ENCODE results near the gene AUTS2.

The AUTS2 gene

DNA sequence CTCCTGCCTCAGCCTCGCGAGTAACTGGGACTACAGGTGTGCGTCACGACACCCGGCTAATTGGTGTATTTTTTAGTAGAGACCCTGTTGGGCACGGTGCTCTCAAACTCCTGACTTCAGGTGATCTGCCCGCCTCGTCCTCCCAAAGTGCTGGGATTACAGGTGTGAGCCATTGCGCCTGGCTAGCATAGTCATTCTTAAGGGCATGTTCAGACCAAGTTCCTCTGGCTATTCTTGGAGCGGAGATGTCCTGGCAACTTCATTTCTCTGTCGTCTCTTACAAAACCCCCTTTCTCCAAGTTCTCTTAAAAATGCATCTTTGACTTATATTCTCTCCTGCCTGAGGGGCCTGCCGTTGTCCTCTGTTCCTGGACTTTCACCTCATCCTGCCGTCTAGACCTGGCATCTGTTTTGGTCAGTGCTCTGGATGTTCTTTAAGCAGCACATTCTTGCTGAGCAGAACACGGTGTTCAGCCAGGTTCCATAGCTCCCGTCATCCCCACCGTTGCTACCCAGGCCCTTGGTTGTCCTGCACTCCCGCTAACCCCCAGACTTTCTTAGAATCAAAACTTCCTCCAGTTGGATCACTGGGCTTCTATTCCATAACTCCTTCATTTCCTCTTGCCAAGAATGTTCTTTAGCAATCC, 1023.8 kb downstream of the AUTS2 start:
- H3K36me3 ChIP-seq (ENCODE audit: low read depth), result no peaks in the 10 kb centered on the region
- TF ChIP-seq, protein P1, sequence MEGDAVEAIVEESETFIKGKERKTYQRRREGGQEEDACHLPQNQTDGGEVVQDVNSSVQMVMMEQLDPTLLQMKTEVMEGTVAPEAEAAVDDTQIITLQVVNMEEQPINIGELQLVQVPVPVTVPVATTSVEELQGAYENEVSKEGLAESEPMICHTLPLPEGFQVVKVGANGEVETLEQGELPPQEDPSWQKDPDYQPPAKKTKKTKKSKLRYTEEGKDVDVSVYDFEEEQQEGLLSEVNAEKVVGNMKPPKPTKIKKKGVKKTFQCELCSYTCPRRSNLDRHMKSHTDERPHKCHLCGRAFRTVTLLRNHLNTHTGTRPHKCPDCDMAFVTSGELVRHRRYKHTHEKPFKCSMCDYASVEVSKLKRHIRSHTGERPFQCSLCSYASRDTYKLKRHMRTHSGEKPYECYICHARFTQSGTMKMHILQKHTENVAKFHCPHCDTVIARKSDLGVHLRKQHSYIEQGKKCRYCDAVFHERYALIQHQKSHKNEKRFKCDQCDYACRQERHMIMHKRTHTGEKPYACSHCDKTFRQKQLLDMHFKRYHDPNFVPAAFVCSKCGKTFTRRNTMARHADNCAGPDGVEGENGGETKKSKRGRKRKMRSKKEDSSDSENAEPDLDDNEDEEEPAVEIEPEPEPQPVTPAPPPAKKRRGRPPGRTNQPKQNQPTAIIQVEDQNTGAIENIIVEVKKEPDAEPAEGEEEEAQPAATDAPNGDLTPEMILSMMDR (IDR thresholded peaks at IDR 0.05; ENCODE audit: poor library complexity, severe bottlenecking), result no peak
- DNase-seq (ENCODE audit: low spot score) (no peak), ATAC-seq (ENCODE audit: low read depth) (no peak)
- no peaks in the 10 kb centered on the region for H3K4me1 ChIP-seq (ENCODE audit: insufficient read depth, poor library complexity, severe bottlenecking)
- H3K27me3 ChIP-seq (ENCODE audit: insufficient read depth, poor library complexity, severe bottlenecking), result no peaks in the 10 kb centered on the region
- no peaks in the 10 kb centered on the region for H3K9me3 ChIP-seq (ENCODE audit: severe bottlenecking)
- H3K4me3 ChIP-seq (ENCODE audit: severe bottlenecking), result no peak overlapping the region
- H3K27ac ChIP-seq (ENCODE audit: poor library complexity, severe bottlenecking), result no peak overlapping the region

DNA sequence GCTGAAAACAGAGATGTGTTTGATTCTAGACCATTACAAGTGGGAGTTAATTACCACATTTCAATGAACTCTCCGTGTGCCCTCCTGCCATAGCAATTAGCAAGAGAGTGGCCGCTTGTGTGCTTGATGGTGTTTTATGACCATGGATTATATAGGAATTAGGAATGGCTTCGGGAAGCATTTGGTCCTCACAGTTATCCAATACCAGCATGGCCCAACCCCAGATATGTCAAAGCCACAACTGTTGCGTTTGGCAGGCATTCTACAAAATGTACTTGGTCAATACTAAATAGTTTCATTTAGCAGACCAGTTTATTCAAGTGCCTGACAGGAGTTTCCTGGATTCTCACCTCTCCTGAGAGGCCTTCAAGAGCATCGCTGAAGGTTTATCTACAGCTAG, 1024.7 kb downstream of the AUTS2 start:
- H3K27ac ChIP-seq (ENCODE audit: poor library complexity, severe bottlenecking), result no peak overlapping the region
- no peak overlapping the region for H3K4me3 ChIP-seq (ENCODE audit: severe bottlenecking)
- TF ChIP-seq, protein P1 (IDR thresholded peaks at IDR 0.05; ENCODE audit: poor library complexity, severe bottlenecking), result no peak
- H3K36me3 ChIP-seq (ENCODE audit: low read depth), result no peaks in the 10 kb centered on the region
- H3K27me3 ChIP-seq (ENCODE audit: insufficient read depth, poor library complexity, severe bottlenecking), result no peaks in the 10 kb centered on the region
- DNase-seq (ENCODE audit: low spot score) (no peak), ATAC-seq (ENCODE audit: low read depth) (no peak)
- H3K9me3 ChIP-seq (ENCODE audit: severe bottlenecking), result no peaks in the 10 kb centered on the region
- H3K4me1 ChIP-seq (ENCODE audit: insufficient read depth, poor library complexity, severe bottlenecking), result no peaks in the 10 kb centered on the region

DNA sequence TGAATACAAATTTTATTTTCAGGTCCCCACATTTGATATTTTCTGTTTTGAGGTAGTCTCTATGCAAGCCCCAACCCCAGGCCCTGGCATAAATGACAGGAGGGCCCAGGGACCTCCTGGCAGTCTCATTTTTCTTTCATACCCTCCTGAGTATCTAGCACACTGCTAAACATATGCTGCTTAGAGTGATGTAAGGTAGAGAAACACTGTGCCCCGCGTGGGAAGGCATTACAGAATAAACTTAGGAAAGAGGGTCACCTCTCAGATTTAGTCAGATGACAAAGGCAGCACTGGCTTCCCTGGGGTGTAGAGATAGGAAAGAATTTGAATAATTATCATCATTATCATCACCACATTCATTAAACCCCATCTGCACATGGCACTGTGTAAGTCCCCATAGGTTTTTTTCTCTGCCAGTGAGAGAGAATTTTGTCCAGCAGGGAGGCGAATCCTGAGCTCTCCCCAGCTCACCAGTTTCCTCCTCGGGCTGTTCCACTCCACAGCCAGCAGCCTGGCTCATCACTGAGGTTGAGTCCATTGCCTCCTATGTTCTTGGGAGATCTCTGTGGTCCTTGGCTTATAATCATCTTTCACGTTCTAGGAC, 1026.3 kb downstream of the AUTS2 start:
- ATAC-seq (ENCODE audit: low read depth), result no peak
- Histone ChIP-seq H3K4me3 (ENCODE audit: severe bottlenecking) (no peak overlapping the region), H3K36me3 (ENCODE audit: low read depth) (no peaks in the 10 kb centered on the region), H3K9me3 (ENCODE audit: severe bottlenecking) (no peaks in the 10 kb centered on the region), H3K27me3 (ENCODE audit: insufficient read depth, poor library complexity, severe bottlenecking) (no peaks in the 10 kb centered on the region), H3K4me1 (ENCODE audit: insufficient read depth, poor library complexity, severe bottlenecking) (no peaks in the 10 kb centered on the region), H3K27ac (ENCODE audit: poor library complexity, severe bottlenecking) (no peak overlapping the region)
- DNase-seq (ENCODE audit: low spot score), result no peak
- TF ChIP-seq, protein P1 (IDR thresholded peaks at IDR 0.05; ENCODE audit: poor library complexity, severe bottlenecking), result no peak

DNA sequence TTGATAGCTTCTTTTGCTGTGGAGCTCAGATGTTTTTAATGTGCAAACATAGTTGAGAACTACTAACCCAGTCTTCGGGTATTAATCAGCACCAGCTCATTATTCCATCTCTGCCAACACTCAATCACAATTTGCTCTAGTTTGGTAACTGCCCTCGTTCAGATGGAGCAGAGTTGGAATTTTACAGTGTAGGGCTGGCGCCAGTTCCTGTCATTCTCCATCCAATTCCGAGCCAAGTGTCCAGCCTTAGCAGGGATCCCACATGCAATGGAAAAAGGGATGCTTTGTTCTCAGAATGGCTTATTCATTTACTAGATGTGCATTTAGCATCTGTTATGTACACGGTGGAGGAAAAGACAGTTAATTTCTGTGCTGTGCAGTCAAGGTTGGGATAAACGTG, 1029.2 kb downstream of the AUTS2 start:
- Histone ChIP-seq H3K4me3 (ENCODE audit: severe bottlenecking) (no peak overlapping the region), H3K4me1 (ENCODE audit: insufficient read depth, poor library complexity, severe bottlenecking) (no peaks in the 10 kb centered on the region), H3K9me3 (ENCODE audit: severe bottlenecking) (no peaks in the 10 kb centered on the region), H3K27me3 (ENCODE audit: insufficient read depth, poor library complexity, severe bottlenecking) (no peaks in the 10 kb centered on the region), H3K27ac (ENCODE audit: poor library complexity, severe bottlenecking) (no peak overlapping the region), H3K36me3 (ENCODE audit: low read depth) (no peaks in the 10 kb centered on the region)
- TF ChIP-seq, protein P1 (IDR thresholded peaks at IDR 0.05; ENCODE audit: poor library complexity, severe bottlenecking), result no peak
- DNase-seq (ENCODE audit: low spot score) (no peak), ATAC-seq (ENCODE audit: low read depth) (no peak)

DNA sequence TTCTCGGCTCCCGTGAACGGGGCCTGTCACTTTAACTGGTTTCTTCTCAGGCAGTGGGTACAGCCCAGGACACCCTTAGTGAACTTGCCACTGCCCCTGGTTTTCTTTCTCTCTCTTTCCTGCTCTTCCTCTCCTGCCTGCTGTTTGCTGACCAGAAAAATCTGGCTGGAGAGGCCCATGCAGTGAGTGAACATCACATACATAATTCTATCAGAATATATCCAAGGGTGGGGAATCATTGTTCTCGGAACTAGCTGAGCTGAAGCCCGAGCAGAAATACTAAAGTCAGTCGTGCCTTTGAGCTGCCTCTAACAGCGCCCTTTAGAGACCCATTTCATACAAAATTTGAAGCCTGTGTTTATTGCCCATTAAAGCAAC, 1032.2 kb downstream of the AUTS2 start:
- DNase-seq (ENCODE audit: low spot score) (no peak), ATAC-seq (ENCODE audit: low read depth) (no peak)
- Histone ChIP-seq H3K36me3 (ENCODE audit: low read depth) (no peaks in the 10 kb centered on the region), H3K4me1 (ENCODE audit: insufficient read depth, poor library complexity, severe bottlenecking) (no peaks in the 10 kb centered on the region), H3K27me3 (ENCODE audit: insufficient read depth, poor library complexity, severe bottlenecking) (no peaks in the 10 kb centered on the region), H3K27ac (ENCODE audit: poor library complexity, severe bottlenecking) (no peak overlapping the region), H3K4me3 (ENCODE audit: severe bottlenecking) (no peak overlapping the region), H3K9me3 (ENCODE audit: severe bottlenecking) (no peaks in the 10 kb centered on the region)
- TF ChIP-seq, protein P1 (IDR thresholded peaks at IDR 0.05; ENCODE audit: poor library complexity, severe bottlenecking), result no peak
